SHP77 (cell line): Measurements from ENCODE around the gene SFSWAP.
"Not testable (repeated sequence)": the region's sequence is repeated elsewhere in the genome, so short reads cannot be mapped to it uniquely, and the experiment has no call there.

Experiments used
- DNase-seq, 2 experiments: peaks; one replicate each; lab custom pipeline; 2025; lab: John Stamatoyannopoulos, UW

The SFSWAP gene

DNA sequence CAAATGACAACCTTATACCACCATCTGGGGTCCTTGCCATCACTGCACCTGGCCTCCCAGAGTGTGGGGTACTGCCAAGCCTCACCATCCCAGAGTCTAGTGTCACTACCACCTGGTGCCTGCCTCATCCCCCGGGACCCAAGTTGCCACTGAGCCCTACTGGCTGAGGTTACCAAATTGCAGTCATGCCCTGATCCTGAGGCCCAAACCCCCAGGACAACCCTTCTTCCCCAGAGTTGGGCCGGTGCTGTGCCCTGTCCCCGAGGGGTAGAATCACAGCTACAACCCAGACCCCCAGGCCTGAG lies 8.4 kb upstream of the SFSWAP start:
- DNase-seq: no peak

DNA sequence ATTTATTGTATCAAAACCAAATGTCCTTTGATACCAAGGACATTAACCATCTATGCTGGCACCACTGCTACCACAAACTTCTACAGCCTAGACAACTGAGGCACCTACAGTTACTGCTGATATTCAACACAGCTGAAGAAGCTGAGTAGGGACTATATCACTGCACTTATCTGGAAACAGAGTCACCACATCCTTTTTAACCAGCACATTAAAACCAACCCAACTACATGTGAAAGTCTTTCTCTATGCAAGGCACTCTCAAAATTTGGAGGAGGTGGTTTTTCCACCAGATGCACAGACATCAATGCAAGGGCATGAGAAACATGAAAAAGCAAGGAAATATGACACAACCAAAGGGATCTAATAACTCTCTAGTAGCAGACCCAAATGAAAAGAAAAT lies 7.7 kb upstream of the SFSWAP start:
- no peak for DNase-seq

DNA sequence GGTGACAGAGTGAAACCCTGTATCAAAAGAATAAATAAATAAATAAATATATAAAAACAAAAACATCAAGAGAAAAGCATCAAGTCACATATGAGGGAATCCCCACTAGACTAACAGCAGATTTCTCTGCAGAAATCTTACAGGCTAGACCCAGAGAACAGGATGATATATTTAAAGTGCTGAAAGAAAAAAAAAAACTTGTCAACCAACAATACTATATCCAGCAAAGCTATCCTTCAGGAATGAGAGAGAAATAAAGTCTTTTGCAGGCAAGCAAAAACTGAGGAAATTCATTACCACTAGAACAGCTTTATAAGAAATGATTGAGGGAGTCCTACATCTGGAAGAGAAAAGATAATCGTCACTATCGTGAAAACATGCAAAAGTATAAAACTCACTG lies 6.4 kb upstream of the SFSWAP start:
- DNase-seq: no peak

DNA sequence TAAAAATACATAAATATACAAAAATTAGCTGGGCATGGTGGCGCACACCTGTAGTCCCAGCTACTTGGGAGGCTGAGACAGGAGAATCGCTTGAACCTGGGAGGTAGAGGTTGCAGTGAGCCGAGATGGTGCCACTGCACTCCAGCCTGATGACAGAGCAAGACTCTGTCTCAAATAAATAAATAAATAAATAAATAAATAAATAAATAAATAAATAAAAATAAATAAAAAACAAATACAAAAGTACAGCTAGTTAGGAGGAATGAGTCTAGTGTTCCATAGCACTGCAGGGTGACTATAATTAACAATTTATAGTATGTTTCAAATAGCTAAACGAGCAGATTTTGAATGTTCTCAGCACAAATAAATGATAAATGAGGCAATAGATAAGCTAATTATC lies 4.2 kb upstream of the SFSWAP start:
- not testable (repeated sequence) for DNase-seq

DNA sequence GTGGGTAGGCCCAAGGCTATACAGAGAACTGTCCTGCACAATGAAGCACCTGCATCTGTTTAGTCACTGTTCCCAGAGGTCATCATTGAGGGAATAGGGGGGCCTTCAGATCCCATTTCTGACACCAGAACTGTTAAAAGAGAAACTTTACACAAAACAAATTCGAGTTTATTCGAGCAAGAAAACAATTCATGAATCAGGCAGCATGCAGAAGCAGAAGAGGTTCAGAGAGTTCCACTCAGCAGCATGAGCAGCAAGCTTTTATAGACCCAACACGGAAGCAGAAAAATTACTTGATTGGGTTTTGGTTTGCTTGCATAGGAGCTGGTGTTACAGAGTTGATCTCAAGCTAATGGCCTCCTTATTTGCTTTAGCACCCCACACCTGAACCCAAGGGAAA lies 1.7 kb upstream of the SFSWAP start:
- no peak for DNase-seq

DNA sequence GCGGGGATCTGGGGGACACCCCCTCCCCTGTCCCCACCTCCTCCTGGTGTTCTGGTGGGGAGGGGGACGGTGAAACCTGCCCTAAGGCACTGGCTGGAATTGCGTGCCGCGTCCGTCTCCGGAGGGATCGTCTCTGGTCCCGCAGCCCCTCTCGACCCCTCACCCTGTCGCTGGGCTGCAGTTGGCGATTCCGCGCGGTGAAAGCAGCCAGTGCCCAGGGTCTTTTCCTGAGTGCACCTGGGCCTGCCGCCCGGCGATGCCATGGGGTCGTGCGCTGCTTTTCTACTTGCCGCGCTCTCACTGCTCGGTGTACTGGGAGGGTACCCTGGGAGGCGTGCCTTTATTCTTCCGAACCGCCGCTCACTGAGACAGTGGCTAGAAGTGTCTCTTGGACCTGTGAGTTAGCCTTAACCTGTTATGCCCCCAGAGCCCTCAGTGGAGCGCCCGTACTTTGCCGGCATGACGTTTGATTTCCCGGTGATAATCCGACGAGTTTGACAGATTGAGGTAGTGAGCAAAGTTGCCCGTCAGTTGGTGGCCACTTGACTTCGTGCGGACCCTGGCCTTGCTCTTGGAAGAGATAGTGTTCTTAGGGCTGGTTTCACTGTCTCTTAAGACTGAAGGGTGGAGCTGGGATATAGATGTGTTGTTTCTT lies 788 bp downstream of the SFSWAP start:
- DNase-seq: peak in 1 of 2 experiments; percentile 1

DNA sequence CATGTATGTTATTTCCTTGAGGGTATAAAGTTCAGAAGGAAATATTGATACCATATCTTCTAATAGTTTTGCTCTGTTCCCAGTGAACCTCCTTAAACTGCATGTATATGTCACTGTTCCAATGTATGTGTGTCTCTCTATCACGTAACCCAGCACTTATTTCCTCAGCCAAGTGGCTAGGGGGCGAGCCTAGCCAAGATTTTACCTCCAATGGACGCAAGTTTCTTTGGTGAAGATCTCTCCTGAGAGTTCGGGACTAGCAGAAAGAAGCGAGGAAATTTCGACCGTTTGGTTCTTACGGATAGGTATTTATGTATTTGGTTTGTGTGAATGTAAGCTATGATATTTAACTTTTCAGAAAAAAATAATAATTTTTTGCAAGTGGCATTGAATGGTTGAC lies 2.5 kb downstream of the SFSWAP start:
- no peak for DNase-seq

DNA sequence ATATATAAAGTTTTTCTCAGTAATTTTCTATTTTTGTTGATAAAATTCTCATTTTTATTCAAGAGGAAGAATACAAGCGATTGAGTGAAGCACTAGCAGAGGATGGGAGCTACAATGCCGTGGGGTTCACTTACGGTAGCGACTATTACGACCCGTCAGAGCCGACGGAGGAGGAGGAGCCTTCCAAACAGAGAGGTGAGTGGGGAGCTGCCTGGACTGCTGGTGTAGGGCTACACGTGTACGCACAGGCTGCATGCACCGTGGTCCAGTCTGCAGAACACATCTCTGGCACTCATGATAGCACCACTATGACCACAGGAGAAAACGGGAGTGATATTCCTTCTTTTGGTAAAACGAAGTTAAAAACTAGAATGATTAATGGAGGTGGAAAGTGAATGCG lies 3.9 kb downstream of the SFSWAP start:
- DNase-seq: no peak

DNA sequence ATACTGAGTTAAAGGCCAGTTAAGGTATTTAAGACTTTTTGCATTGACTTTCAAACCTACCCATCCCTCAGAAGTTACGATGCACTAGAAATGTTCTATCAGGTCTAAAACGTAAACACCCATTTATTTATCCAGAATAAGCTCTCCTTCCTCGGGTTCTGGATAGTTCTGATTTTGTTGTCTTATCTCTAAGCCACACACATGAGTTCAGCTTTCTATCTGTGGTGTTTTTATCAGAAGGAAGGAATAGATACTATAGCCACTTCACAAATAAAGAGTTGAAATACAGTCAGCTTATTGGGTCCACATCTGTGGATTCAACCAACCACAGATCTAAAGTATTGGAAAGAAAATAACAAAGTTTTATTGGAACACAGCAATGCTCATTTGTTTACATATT lies 5.4 kb downstream of the SFSWAP start:
- no peak for DNase-seq

DNA sequence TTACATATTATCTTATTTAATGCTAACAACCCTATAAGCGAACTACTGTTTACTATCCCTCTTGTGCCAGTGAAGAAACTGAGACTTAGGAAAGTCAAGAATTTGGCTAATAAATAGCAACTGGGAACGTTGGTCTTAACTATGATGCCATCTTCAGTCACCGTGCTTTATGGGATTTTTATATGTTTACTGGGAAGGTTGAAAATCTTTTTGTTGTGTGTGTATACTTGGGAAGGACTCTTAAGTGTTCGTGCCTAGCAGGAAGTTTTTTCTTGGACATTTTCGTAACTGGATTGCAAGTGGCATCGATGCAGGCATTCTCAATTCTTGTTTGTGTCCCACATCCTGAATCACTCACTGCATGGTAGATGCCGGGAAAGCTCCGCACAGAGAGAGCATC lies 9.4 kb downstream of the SFSWAP start:
- no peak for DNase-seq

DNA sequence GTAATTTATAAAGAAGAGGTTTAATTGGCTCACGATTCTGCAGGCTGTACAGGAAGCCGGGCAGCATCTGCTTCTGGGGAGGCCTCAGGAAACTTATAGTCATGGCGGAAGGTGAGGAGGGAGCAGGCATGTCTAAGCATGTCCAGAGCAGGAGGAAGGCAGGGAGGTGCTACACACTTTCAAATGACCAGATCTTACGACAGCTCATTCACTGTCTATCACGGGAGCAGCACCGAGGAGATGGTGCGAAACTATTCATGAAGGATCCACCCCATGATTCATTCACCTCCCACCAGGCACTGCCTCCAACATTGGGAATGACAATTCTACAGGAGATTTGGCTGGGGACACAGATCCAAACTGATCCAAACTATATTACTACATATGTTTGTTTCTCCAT lies 10.0 kb downstream of the SFSWAP start:
- DNase-seq: no peak

DNA sequence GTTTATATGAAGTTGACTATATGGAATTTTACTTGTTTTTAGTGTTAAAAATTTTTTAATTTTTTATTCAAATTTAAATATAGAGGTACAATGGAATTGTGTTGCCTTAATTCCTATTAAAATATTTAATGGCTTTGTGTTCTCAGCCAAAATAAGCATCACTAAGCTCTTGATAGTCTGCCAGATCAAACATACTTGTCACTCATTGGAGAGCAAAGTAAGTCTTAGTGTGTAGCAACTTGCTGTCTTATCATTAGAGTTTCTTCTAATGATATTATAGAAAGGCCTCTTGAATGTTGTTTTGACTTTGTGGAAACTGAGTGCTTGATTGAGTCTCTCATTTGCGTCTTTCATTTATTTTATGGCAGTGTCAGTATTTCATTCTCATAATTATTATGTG lies 10.7 kb downstream of the SFSWAP start:
- DNase-seq: no peak

DNA sequence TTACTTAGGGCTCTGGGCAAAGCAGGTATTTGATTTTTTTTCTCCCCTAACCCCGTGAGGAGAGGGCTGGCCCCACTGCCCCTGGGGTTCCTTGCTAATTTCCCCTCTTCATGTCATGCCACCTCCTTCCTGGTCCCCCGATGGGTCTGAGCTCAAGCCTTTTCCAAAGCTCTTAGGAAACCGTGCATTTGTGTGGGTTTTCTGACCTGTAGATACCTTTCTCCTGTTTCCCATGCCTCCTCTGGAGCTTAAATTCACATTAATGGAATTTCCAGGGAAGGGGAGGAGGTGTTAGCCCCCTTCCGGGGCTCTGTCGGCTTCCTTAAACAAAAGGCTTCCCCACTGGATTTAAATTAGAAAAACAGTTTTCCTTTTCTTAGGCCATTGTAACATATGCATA lies 12.6 kb downstream of the SFSWAP start:
- no peak for DNase-seq

DNA sequence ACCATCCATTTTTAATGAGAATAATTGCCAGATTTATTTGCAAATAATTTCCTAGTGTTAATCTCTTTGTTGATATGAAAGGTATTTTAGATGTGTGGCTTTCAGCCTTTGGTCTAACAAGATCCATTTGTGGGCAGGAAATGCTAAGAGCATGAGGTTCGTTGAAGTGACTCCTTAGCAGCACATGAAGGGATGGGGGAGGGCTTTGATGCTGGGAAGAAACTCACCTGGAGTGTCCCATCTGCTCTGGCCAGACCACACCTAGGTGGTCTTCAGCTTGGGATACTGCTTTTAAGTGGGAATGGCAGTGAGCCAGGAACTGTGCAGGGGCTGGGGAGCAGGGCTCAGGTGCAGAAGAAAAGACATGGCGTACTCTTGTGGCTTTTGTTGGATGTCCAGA lies 13.6 kb downstream of the SFSWAP start:
- DNase-seq: no peak

DNA sequence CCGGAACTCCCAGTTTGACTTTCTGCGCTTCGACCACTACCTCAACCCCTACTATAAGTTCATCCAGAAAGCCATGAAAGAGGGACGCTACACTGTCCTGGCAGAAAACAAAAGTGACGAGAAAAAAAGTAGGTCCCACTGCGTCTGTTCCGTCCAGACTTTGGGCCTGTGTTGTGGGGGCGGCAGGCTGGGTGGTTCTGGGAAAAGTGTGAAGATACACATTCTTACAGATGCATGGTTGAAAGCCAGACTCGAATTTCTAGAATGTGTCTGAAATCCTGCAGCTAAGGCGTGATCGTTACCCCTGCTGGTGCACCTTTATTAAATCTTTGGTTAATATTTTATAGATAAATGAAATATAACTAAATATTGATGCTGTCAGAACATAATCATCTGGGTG lies 14.6 kb downstream of the SFSWAP start:
- no peak for DNase-seq

DNA sequence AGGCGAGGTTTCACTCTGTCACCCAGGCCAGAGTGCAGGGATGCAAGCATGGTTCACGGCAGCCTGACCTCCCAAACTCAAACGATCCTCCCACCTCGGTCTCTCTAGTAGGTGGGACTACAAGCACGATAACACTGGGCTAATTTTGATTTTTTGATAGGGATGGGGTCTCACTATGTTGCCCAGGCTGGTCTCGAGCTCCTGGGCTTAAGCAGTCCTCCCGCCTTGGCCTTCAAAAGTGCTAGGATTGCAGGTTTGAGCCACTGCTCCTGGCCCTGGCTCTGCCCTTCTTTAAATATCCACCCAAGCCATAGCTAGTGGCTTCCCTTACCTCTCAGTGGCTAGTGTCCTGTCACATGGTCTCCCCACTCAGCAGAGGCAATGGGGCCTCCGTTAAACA lies 17.8 kb downstream of the SFSWAP start:
- DNase-seq: no peak

DNA sequence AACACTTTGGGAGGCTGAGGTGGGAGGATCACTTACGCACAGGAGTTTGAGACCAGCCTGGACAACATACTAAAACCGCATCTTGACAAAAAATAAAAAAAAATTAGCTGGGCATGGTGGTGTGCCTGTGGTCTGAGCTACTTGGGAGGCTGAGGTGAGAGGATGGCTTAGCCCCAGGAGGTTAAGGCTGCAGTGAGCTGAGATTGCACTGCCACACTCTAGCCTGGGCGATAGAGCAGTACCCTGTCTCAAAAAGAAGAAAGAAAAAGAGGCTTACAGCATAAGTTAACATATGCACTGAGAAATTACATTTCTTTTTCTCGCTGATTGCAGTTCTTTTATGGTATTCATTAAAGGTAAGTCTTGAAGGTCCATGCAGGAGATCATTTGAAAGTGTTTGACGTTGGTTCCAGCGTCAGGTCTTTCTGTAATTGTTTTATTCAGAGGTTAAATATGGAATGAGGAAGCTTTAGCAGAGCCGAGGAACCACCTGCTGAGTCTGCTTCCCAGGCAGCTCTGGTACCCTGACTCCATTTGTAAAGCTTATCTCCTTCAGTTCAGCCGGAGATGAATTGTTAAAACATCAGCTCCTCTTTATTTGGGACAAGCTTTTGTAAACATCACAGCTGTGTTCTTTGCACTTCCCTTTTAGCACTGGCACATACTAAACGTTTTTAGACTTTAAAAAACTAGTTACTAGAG lies 18.5 kb downstream of the SFSWAP start:
- DNase-seq: no peak

DNA sequence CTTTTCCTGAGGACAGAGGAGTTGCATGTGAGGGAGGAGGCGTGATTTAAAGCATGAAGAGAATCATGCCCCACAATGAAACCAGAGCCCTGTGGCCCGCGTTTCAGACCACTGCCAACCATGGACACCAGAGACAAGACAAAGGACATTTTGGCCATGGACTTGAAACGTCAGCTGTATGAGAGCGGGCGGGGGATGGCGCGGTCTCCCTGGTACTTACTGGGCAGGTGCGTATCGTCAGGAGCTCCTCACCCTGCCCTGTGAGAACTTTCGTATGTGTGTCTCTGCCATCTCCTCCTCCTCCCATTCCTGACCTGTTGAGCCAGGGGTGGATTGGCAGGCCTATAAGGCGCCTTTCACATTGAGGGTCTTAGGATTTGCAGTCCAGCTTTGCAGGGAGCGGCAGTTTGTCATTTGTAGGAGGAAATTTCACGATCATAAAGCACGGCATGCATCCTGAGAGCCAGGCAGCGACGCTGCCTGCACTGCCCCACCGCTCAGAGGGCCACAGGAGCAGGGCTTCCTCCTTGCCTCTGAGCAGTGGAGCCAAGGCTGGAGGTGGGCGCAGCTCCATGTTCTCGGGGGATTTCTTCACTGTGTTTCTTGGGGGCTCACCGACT lies 22.2 kb downstream of the SFSWAP start:
- no peak for DNase-seq

DNA sequence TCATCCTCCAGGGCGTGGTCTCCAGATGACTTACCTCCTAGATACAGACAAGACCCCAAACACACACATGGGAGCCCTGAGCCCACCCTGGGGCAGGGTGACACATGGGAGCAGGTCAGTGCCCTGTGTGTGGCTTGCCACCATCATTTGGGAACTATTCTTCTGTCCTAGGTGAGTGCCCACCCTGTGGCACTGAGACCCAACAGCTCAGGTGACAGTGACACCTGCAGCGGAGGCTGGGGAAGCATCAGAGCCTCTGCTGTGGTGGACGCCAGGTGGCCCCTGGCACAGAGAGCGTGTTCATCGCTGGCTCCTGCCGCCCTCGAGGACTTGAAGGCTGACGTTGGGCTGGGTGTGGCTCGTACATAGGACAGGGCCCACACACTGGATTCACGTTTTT lies 23.0 kb downstream of the SFSWAP start:
- DNase-seq: no peak

DNA sequence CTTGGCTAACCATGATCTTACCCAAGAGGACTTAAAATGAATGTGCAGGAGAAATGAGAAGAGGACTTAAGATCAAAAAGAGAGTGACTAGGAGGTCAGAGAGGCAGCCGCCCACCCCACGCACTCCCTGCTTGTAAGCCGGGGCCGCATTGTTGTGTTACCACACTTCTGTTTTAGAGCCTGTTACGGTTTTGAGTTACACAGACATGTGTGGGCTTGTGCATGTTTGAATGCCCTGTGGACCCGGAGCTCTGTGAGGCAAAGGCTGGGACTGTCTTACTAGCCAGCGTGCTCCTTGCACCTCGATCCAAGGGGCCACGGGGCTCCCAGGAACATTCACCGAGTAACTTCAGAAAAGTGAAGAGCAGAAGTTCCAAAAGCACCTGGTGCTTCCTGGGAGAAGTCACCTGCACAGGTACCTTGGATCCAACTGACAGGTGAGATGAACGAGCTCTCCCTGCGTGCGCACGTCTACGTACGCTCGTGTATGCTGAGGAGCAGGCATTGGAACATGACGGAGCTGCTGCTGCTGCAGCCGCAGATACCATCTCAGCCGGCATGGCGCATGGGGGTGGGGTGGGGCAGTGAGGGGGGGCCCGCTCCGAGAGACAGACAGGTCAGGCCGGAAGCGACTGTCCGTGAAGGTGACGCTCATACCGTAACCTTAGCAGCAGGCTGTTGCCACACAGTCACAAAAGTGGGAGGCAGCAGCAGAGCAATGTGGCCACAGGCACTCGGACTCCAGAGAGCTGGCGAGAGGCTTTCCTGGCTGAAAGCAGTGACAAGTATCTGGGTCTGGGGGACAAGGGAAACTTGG lies 23.7 kb downstream of the SFSWAP start:
- no peak for DNase-seq

DNA sequence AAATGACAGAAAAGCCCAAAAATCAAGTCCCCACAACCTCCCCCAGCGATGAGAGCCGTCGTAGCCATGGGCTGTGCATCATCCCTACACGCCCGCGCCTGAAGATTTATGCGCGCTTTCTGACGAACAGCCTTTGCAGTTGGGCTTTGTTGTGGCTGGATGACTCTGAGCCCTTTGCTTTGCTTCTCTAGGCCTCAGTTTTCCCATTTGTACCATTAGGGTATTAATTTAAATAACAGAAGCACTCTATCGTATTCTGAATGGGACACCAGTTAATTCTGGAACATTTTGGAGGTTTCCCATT lies 24.2 kb downstream of the SFSWAP start:
- no peak for DNase-seq

DNA sequence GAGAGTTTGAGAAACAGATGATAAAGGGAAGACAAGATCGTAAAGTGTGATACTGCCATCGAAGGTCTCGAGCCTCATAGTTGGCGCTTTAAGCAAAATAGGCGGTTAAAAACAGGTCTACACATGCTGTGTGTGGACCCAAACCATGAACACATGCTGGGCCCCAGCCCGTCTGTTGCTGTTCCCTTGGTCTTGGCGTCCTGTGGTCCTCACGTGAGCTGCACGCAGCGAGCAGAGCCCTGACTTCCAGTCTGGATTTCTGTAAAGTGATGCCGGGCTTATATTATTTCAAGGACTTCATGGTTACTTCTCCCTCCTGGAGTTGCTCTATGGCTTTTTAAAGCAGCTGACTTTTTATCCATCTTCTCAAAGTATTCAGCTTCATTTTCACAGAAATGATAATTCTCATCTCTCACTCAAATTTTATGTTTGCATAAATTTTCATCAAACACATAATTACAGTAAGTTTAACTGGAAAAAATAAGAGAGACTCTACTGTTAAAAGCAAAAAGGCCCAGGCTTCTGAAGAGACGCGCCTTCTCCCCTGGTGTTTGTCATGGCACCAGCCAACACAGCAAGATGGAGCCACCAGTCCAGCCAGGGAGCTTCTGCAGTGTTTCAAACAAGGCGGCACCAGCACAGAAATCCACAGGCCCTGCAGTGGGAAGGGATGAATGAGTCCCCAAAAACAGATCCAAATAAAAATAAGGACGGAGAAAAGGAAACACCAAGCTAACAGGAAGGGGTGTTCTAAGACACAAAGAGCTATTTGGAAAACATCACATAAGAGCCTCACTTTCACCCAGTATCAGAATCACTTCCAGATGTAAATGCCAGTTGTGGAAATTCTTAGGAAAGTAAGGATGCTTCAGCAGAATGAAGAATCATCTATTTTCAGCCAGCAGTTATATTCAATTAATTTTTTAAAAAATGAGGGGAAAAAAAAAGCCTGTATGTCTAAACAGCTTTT lies 24.9 kb downstream of the SFSWAP start:
- DNase-seq: no peak
